CD4-positive, alpha-beta T cell (primary cell): ENCODE results near the gene TMOD1. TPM values are rescaled to one million over a fixed set of nuclear protein-coding genes. Genes with fewer than 3 reads are reported as not detected.

Experiments used
- ATAC-seq: fragments of 200-7000 bp; cut with Tn5 transposase; one replicate; pipeline ENCODE4 v1.10.0; 2022; ENCODE audit warnings: mild to moderate bottlenecking; ENCODE audit not compliant: poor library complexity
- CTCF ChIA-PET: fragments of 350-600 bp; sonication (Branson Sonifier 250); formaldehyde crosslinking; loops from one replicate; lab custom pipeline; 2021; ENCODE audit warnings: antibody characterized with exemption, inconsistent platforms; lab: Charles Lee
- POLR2A ChIA-PET: fragments of 350-600 bp; sonication (Branson Sonifier 250); formaldehyde crosslinking; loops from one replicate; lab custom pipeline; 2021; ENCODE audit warnings: antibody characterized with exemption, inconsistent platforms; lab: Charles Lee
- DNase-seq, 14 experiments: peaks; one replicate each; pipeline ENCODE4 v3.0.0-alpha.2; 2013 to 2020; ENCODE audit warnings: mixed read lengths in 2 of 14
- H3K27ac ChIP-seq, 2 donors: one replicate each; pipeline versions ENCODE4 v1.5.1 to v1.7.0; 2013; ENCODE audit warnings: low read length in 2 of 2, low read depth in 1 of 2, mild to moderate bottlenecking in 1 of 2
- H3K27me3 ChIP-seq, 2 experiments: 1 replicate in 1 of 2; 2 replicates in 1 of 2; pipeline versions ENCODE4 v1.6.1 to v1.7.0; 2013; ENCODE audit warnings: low read length in 2 of 2, control low read depth in 1 of 2, mild to moderate bottlenecking in 1 of 2, moderate library complexity in 1 of 2; ENCODE audit not compliant: insufficient read depth in 2 of 2, control insufficient read depth in 1 of 2
- H3K36me3 ChIP-seq: one replicate; pipeline ENCODE4 v1.6.1; 2013; ENCODE audit warnings: low read length, control low read depth; ENCODE audit not compliant: insufficient read depth
- H3K4me1 ChIP-seq: one replicate; pipeline ENCODE4 v1.6.1; 2013; ENCODE audit warnings: low read length, control low read depth; ENCODE audit not compliant: insufficient read depth
- H3K4me3 ChIP-seq: one replicate; pipeline ENCODE4 v1.5.1; 2013; ENCODE audit warnings: mild to moderate bottlenecking, low read length, moderate library complexity
- H3K9me3 ChIP-seq, 2 experiments: 1 replicate in 1 of 2; 2 replicates in 1 of 2; pipeline versions ENCODE4 v1.6.1 to v1.7.0; 2013; ENCODE audit warnings: low read length in 2 of 2, mild to moderate bottlenecking in 2 of 2, control low read depth in 1 of 2, moderate library complexity in 1 of 2; ENCODE audit not compliant: control insufficient read depth in 1 of 2, insufficient read depth in 1 of 2
- H3K27ac Mint-ChIP-seq: one replicate; pipeline ENCODE4 v1.8.0; 2020; ENCODE audit warnings: mixed read lengths
- H3K27me3 Mint-ChIP-seq: one replicate; pipeline ENCODE4 v1.8.0; 2021; ENCODE audit warnings: mixed read lengths
- H3K36me3 Mint-ChIP-seq: one replicate; pipeline ENCODE4 v1.8.0; 2021; ENCODE audit warnings: low read depth, mixed read lengths
- H3K4me1 Mint-ChIP-seq: one replicate; pipeline ENCODE4 v1.8.0; 2021; ENCODE audit warnings: low read depth, mixed read lengths
- H3K4me3 Mint-ChIP-seq: one replicate; pipeline ENCODE4 v1.8.0; 2020; ENCODE audit warnings: mild to moderate bottlenecking, mixed read lengths
- H3K9me3 Mint-ChIP-seq: one replicate; pipeline ENCODE4 v1.8.0; 2020; ENCODE audit warnings: mixed read lengths
- CTCF ChIP-seq: fragments of 200-600 bp; IDR thresholded peaks from one replicate; pipeline ENCODE4 v1.8.0; 2022; ENCODE audit warnings: antibody characterized with exemption, mild to moderate bottlenecking
- intact Hi-C, 2 experiments: fragments of 100-400 bp; cut with DNase I in 1 of 2; cut with micrococcal nuclease in 1 of 2; formaldehyde crosslinking; loops; one replicate each; pipeline versions ENCODE4 v1.15.1 to v1.9.0; 2023 to 2025; cut with DNase I, micrococcal nuclease
- total RNA-seq, 174 experiments: library from RNA in 2 of 174; stranded (reverse) in 2 of 174; gene quantifications; one replicate each; pipeline ENCODE4 v1.2.3 and lab custom pipeline; 2021 to 2026

TMOD1 gene
- total RNA-seq, 2 experiments from 2014 or later = 0.20 to 0.47 TPM

GRCh38 chr9:97502222-97502983 lies 937 bp downstream of the TMOD1 start:
- Mint-ChIP-seq H3K27me3 (peaks cover 20% of the 10 kb centered on the region), H3K4me3 (peak overlapping the region; percentile 85), H3K9me3 (no peaks in the 10 kb centered on the region), H3K4me1 (peaks cover 21% of the 10 kb centered on the region), H3K36me3 (no peaks in the 10 kb centered on the region), H3K27ac (no peak overlapping the region)
- H3K27me3 ChIP-seq = peaks cover 37 to 52% of the 10 kb centered on the region in 2 experiments
- ATAC-seq (no peak), DNase-seq (peak in 3 of 14 experiments; percentile 4 to 16 (median 12))
- no peak overlapping the region for H3K27ac ChIP-seq
- no peak for TF ChIP-seq CTCF
- no peaks in the 10 kb centered on the region for H3K36me3 ChIP-seq
- peaks cover 16% of the 10 kb centered on the region for H3K4me1 ChIP-seq
- peaks cover 0 to 23% of the 10 kb centered on the region in 2 experiments for H3K9me3 ChIP-seq
- CTCF ChIA-PET = no interaction called here
- POLR2A ChIA-PET = no interaction called here
- intact Hi-C loops = no loop called here
- H3K4me3 ChIP-seq = peak overlapping the region; percentile 20

- Mint-ChIP-seq H3K36me3 (no peaks in the 10 kb centered on the region), H3K4me3 (peak overlapping the region; percentile 85), H3K4me1 (peaks cover 21% of the 10 kb centered on the region), H3K9me3 (no peaks in the 10 kb centered on the region), H3K27me3 (peaks cover 21% of the 10 kb centered on the region), H3K27ac (no peak overlapping the region)
- no peak for DNase-seq
- Histone ChIP-seq H3K36me3 (no peaks in the 10 kb centered on the region), H3K4me3 (no peak overlapping the region), H3K9me3 (peaks cover 0 to 18% of the 10 kb centered on the region in 2 experiments), H3K4me1 (peaks cover 16% of the 10 kb centered on the region), H3K27ac (no peak overlapping the region), H3K27me3 (peaks cover 37 to 54% of the 10 kb centered on the region in 2 experiments)
- intact Hi-C loops = no loop called here
- ChIA-PET POLR2A (no interaction called here), CTCF (no interaction called here)
- no peak for ATAC-seq
- TF ChIP-seq CTCF = no peak
These were observed 1.8 kb downstream of the TMOD1 start for GRCh38 chr9:97502984-97503861.

- no peaks in the 10 kb centered on the region for H3K36me3 Mint-ChIP-seq
- peaks cover 0 to 16% of the 10 kb centered on the region in 2 experiments for H3K9me3 ChIP-seq
- CTCF ChIA-PET = no interaction called here
- H3K9me3 Mint-ChIP-seq = no peaks in the 10 kb centered on the region
- no peak for ATAC-seq
- H3K4me3 Mint-ChIP-seq = no peak overlapping the region
- intact Hi-C loops = no loop called here
- no peak for TF ChIP-seq CTCF
- peaks cover 16% of the 10 kb centered on the region for H3K4me1 ChIP-seq
- POLR2A ChIA-PET = no interaction called here
- H3K36me3 ChIP-seq = no peaks in the 10 kb centered on the region
- peaks cover 37 to 54% of the 10 kb centered on the region in 2 experiments for H3K27me3 ChIP-seq
- no peak overlapping the region for H3K27ac ChIP-seq
- H3K27ac Mint-ChIP-seq = no peak overlapping the region
- peaks cover 21% of the 10 kb centered on the region for H3K4me1 Mint-ChIP-seq
- no peak for DNase-seq
- no peak overlapping the region for H3K4me3 ChIP-seq
- H3K27me3 Mint-ChIP-seq = peaks cover 27% of the 10 kb centered on the region
These were observed 2.4 kb downstream of the TMOD1 start for GRCh38 chr9:97503862-97504210.
